PFSK-1 (cell line): ENCODE measurements around the gene LINC01488.

ENCODE experiments used
- REST ChIP-seq, 2 experiments: IDR thresholded peaks; 2 replicates each; pipeline versions ENCODE4 v1.6.1 to v1.8.0; 2011 to 2012; ENCODE audit warnings: low read depth in 2 of 2, low read length in 2 of 2, control low read depth in 1 of 2, inconsistent platforms in 1 of 2, mild to moderate bottlenecking in 1 of 2, moderate library complexity in 1 of 2; ENCODE audit not compliant: insufficient read depth in 1 of 2
- SIN3A ChIP-seq: IDR thresholded peaks from 2 replicates; pipeline ENCODE4 v1.6.1; 2012; ENCODE audit warnings: mild to moderate bottlenecking, low read length, moderate library complexity, borderline replicate concordance; ENCODE audit not compliant: insufficient read depth

GRCh38 chr11:69465236-69466000 is 16.0 kb upstream of the LINC01488 start:
- TF ChIP-seq SIN3A (no peak), REST (IDR thresholded peaks at IDR 0.05; ENCODE audit: insufficient read depth in 1 of 2, low read depth in 2 of 2, low read length in 2 of 2) (no peak)
